PC-3 (cell line): Measurements from ENCODE around the gene ANAPC4. TPM values are rescaled to one million over a fixed set of nuclear protein-coding genes. Genes with fewer than 3 reads are reported as not detected.

Source experiments
- ATAC-seq: fragments of 200-7000 bp; cut with Tn5 transposase; 2 replicates; pipeline ENCODE4 v1.9.1; 2020; ENCODE audit warnings: mild to moderate bottlenecking, moderate library complexity
- BruUV-seq: library from RNA; stranded (reverse); fragments of 400-500 nt; replicated peaks from 2 replicates; lab custom pipeline; 2021; lab: Mats Ljungman, UMichigan
- CTCF ChIA-PET: fragments of 300-600 bp; sonication (Branson Sonifier 250); formaldehyde crosslinking; loops from one replicate; lab custom pipeline; 2022; ENCODE audit warnings: antibody characterized with exemption; lab: Charles Lee
- POLR2A ChIA-PET: fragments of 300-600 bp; sonication (Branson Sonifier 250); formaldehyde crosslinking; loops from one replicate; lab custom pipeline; 2022; ENCODE audit warnings: antibody characterized with exemption; ENCODE audit not compliant: unreplicated experiment; lab: Charles Lee
- DNase-seq: peaks from one replicate; pipeline ENCODE4 v3.0.0-alpha.2; 2015
- H2AFZ ChIP-seq: fragments of 300-600 bp; sonication (generic); 2 replicates; pipeline ENCODE4 v1.6.0; 2016; ENCODE audit warnings: antibody characterized with exemption, low read length
- H3F3A ChIP-seq: fragments of 300-600 bp; sonication (generic); one replicate; pipeline ENCODE4 v1.6.0; 2017; ENCODE audit warnings: antibody characterized with exemption, low read length, control low read depth, mild to moderate bottlenecking; ENCODE audit not compliant: unreplicated experiment
- H3K27ac ChIP-seq: fragments of 300-600 bp; sonication (generic); 2 replicates; pipeline ENCODE4 v1.5.1; 2016; ENCODE audit warnings: mild to moderate bottlenecking, low read length
- H3K27me3 ChIP-seq: fragments of 300-600 bp; sonication (generic); 2 replicates; pipeline ENCODE4 v1.6.1; 2016; ENCODE audit warnings: low read length, mixed read lengths
- H3K36me3 ChIP-seq: fragments of 300-600 bp; sonication (generic); 2 replicates; pipeline ENCODE4 v1.6.1; 2016; ENCODE audit warnings: low read depth, mixed run types, low read length, mixed read lengths
- H3K4me1 ChIP-seq: fragments of 300-600 bp; sonication (generic); 2 replicates; pipeline ENCODE4 v1.5.1; 2016; ENCODE audit warnings: low read length; ENCODE audit not compliant: insufficient read depth
- H3K4me2 ChIP-seq: fragments of 300-600 bp; sonication (generic); 2 replicates; pipeline ENCODE4 v1.6.0; 2016; ENCODE audit warnings: low read length
- H3K4me3 ChIP-seq: fragments of 300-600 bp; sonication (generic); 2 replicates; pipeline ENCODE4 v1.5.1; 2016; ENCODE audit warnings: mild to moderate bottlenecking, low read length, mixed read lengths
- H3K79me2 ChIP-seq: fragments of 300-600 bp; sonication (generic); 2 replicates; pipeline ENCODE4 v1.6.1; 2017; ENCODE audit warnings: low read length, mixed read lengths
- H3K9ac ChIP-seq: fragments of 300-600 bp; sonication (generic); 2 replicates; pipeline ENCODE4 v1.6.0; 2016; ENCODE audit warnings: mild to moderate bottlenecking, low read length
- H3K9me2 ChIP-seq: fragments of 300-600 bp; sonication (generic); replicated peaks from 2 replicates; pipeline ENCODE4 v1.6.1; 2016; ENCODE audit warnings: mixed run types, low read length, mixed read lengths
- H3K9me3 ChIP-seq: fragments of 300-600 bp; sonication (generic); 2 replicates; pipeline ENCODE4 v1.6.1; 2016; ENCODE audit warnings: low read length, mixed read lengths
- H4K20me1 ChIP-seq: fragments of 300-600 bp; sonication (generic); 2 replicates; pipeline ENCODE4 v1.6.1; 2016; ENCODE audit warnings: low read length, mixed read lengths
- EZH2 ChIP-seq: fragments of 300-600 bp; sonication (generic); IDR thresholded peaks from one replicate; pipeline ENCODE4 v1.6.1; 2017; ENCODE audit warnings: antibody characterized with exemption, mild to moderate bottlenecking, low read length; ENCODE audit not compliant: unreplicated experiment
- EZH2phosphoT487 ChIP-seq: fragments of 300-600 bp; sonication (generic); IDR thresholded peaks from 2 replicates; pipeline ENCODE4 v1.6.1; 2018; ENCODE audit warnings: mild to moderate bottlenecking, antibody characterized with exemption, low read length, borderline replicate concordance
- intact Hi-C: fragments of 100-400 bp; cut with micrococcal nuclease; formaldehyde crosslinking; loops from 2 replicates; pipeline ENCODE4 v1.9.0; 2023
- total RNA-seq: library from RNA; depleted of rRNA; stranded (reverse); fragments of >200 nt; gene quantifications from 2 replicates; pipeline ENCODE4 v1.2.3, GENCODE V29; 2014
- TF ChIP-seq, protein P1 (sequence below): fragments of 300-600 bp; sonication (generic); conservative IDR thresholded peaks from 2 replicates; pipeline ENCODE4 v1.5.1; 2017; ENCODE audit warnings: antibody characterized with exemption, low read depth, mild to moderate bottlenecking, low read length

Gene ANAPC4
- total RNA-seq, 1 experiment from 2014 or later = 11.3 TPM

DNA sequence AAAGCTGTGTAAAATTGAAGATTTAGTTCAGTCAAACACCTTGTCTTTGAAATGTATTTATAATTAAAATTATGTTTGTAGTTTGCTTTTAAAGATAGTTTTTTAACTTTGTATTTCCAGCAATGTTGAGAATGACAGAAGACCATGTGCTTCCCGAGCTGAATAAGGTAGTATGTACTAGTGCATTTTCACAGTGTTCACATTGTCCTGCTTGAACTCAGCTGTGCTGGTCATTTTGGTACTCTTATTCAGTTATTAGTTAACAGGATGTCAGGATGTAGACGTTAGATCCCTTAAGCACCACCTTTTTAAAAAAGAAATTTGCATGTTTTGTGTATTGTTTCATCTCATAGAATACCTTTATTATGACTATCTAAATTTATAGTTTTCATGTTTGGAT lies 28.4 kb downstream of the ANAPC4 start:
- ChIA-PET CTCF (no interaction called here), POLR2A (no interaction called here)
- Histone ChIP-seq H3F3A (no peaks in the 10 kb centered on the region), H3K9me2 (no peaks in the 10 kb centered on the region), H2AFZ (no peak overlapping the region), H3K36me3 (peaks cover 25% of the 10 kb centered on the region), H4K20me1 (no peaks in the 10 kb centered on the region), H3K4me3 (no peak overlapping the region), H3K27me3 (no peaks in the 10 kb centered on the region), H3K27ac (no peak overlapping the region), H3K9me3 (no peaks in the 10 kb centered on the region), H3K79me2 (no peaks in the 10 kb centered on the region), H3K4me2 (no peak overlapping the region), H3K9ac (no peak overlapping the region), H3K4me1 (peaks cover 13% of the 10 kb centered on the region)
- DNase-seq = no peak
- intact Hi-C loops = no loop called here
- no TSS peak for BruUV-seq
- ATAC-seq = no peak
- TF ChIP-seq EZH2phosphoT487 (no peak), EZH2 (no peak)
- TF ChIP-seq, protein P1, sequence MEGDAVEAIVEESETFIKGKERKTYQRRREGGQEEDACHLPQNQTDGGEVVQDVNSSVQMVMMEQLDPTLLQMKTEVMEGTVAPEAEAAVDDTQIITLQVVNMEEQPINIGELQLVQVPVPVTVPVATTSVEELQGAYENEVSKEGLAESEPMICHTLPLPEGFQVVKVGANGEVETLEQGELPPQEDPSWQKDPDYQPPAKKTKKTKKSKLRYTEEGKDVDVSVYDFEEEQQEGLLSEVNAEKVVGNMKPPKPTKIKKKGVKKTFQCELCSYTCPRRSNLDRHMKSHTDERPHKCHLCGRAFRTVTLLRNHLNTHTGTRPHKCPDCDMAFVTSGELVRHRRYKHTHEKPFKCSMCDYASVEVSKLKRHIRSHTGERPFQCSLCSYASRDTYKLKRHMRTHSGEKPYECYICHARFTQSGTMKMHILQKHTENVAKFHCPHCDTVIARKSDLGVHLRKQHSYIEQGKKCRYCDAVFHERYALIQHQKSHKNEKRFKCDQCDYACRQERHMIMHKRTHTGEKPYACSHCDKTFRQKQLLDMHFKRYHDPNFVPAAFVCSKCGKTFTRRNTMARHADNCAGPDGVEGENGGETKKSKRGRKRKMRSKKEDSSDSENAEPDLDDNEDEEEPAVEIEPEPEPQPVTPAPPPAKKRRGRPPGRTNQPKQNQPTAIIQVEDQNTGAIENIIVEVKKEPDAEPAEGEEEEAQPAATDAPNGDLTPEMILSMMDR = no peak

GRCh38 chr4:25406081-25406692 lies 29.1 kb downstream of the ANAPC4 start:
- ChIA-PET CTCF (no interaction called here), POLR2A (no interaction called here)
- no peaks in the 10 kb centered on the region for H3K9me2 ChIP-seq

More at GRCh38 chr4:25406081-25406692, 29.1 kb downstream of the ANAPC4 start:
- intact Hi-C loops = no loop called here
- Histone ChIP-seq H3K4me2 (no peak overlapping the region), H4K20me1 (no peaks in the 10 kb centered on the region), H2AFZ (no peak overlapping the region), H3K27me3 (no peaks in the 10 kb centered on the region), H3K9ac (no peak overlapping the region), H3K4me3 (no peak overlapping the region), H3K4me1 (peaks cover 6% of the 10 kb centered on the region), H3K9me3 (no peaks in the 10 kb centered on the region), H3K36me3 (peaks cover 25% of the 10 kb centered on the region), H3F3A (no peaks in the 10 kb centered on the region), H3K27ac (no peak overlapping the region), H3K79me2 (no peaks in the 10 kb centered on the region)
- DNase-seq = no peak
- no peak for ATAC-seq
- TF ChIP-seq EZH2 (no peak), EZH2phosphoT487 (no peak)
- TF ChIP-seq, protein P1 = no peak
- BruUV-seq = no TSS peak
